HEK293 (cell line): ENCODE results near the gene CCDC57.

Experiments
- CTCF ChIA-PET: fragments of 350-600 bp; formaldehyde crosslinking; extraction: SDS; loops from one replicate; lab custom pipeline; 2021; ENCODE audit warnings: antibody characterized with exemption; lab: Yijun Ruan, JAX
- POLR2A ChIA-PET: fragments of 300-600 bp; formaldehyde crosslinking; extraction: SDS; loops from one replicate; lab custom pipeline; 2020; ENCODE audit warnings: antibody characterized with exemption, inconsistent platforms; lab: Yijun Ruan, JAX
- H3K27ac ChIP-seq: fragments of 200-500 bp; sonication (Bioruptor generic); 2 replicates; pipeline ENCODE4 v1.5.1; 2014; ENCODE audit warnings: low read depth, low read length, control low read depth, inconsistent platforms; ENCODE audit errors: extremely low read depth
- H3K36me3 ChIP-seq, 2 experiments: fragments of 200-500 bp in 1 of 2; sonication (Bioruptor generic) in 1 of 2; 1 replicate in 1 of 2; 2 replicates in 1 of 2; pipeline ENCODE4 v1.5.1; 2014 to 2017; ENCODE audit warnings: inconsistent platforms in 2 of 2, low read length in 2 of 2; ENCODE audit not compliant: control insufficient read depth in 2 of 2, insufficient read depth in 1 of 2
- H3K4me1 ChIP-seq: fragments of 200-500 bp; sonication (Bioruptor generic); 2 replicates; pipeline ENCODE4 v1.5.1; 2014; ENCODE audit warnings: mild to moderate bottlenecking, low read length, inconsistent platforms; ENCODE audit not compliant: control insufficient read depth, insufficient read depth
- H3K4me3 ChIP-seq: 2 replicates; pipeline ENCODE4 v1.5.1; 2011; ENCODE audit warnings: low read depth, mild to moderate bottlenecking, control low read depth, low read length, moderate library complexity
- H3K9me3 ChIP-seq: fragments of 200-500 bp; sonication (Bioruptor generic); 2 replicates; pipeline ENCODE4 v1.5.1; 2014; ENCODE audit warnings: low read depth, low read length, inconsistent platforms; ENCODE audit not compliant: control insufficient read depth, insufficient read depth
- EGR2 ChIP-seq: fragments of 450-650 bp; formaldehyde crosslinking; IDR thresholded peaks from 2 replicates; pipeline ENCODE4 v1.5.1; 2016; ENCODE audit warnings: low read depth, missing biosample characterization, missing genetic modification characterization
- GLIS1 ChIP-seq: fragments of 450-650 bp; formaldehyde crosslinking; IDR thresholded peaks from 2 replicates; pipeline ENCODE4 v1.5.1; 2016; ENCODE audit warnings: missing biosample characterization, missing genetic modification characterization
- SCRT1 ChIP-seq: fragments of 450-650 bp; formaldehyde crosslinking; IDR thresholded peaks from 2 replicates; pipeline ENCODE4 v1.5.1; 2016; ENCODE audit warnings: missing biosample characterization, missing genetic modification characterization, borderline replicate concordance
- SCRT2 ChIP-seq: fragments of 450-650 bp; formaldehyde crosslinking; IDR thresholded peaks from 2 replicates; pipeline ENCODE4 v1.5.1; 2016; ENCODE audit warnings: missing biosample characterization, missing genetic modification characterization
- ZBTB20 ChIP-seq: fragments of 450-650 bp; formaldehyde crosslinking; IDR thresholded peaks from 2 replicates; pipeline ENCODE4 v1.5.1; 2016; ENCODE audit warnings: missing biosample characterization, missing genetic modification characterization
- ZFP3 ChIP-seq: fragments of 450-650 bp; formaldehyde crosslinking; IDR thresholded peaks from 2 replicates; pipeline ENCODE4 v1.5.1; 2016; ENCODE audit warnings: low read depth, missing biosample characterization, missing genetic modification characterization
- ZIC2 ChIP-seq: fragments of 450-650 bp; formaldehyde crosslinking; IDR thresholded peaks from 2 replicates; pipeline ENCODE4 v1.5.1; 2016; ENCODE audit warnings: missing biosample characterization, missing genetic modification characterization
- ZNF174 ChIP-seq: fragments of 450-650 bp; formaldehyde crosslinking; IDR thresholded peaks from 2 replicates; pipeline ENCODE4 v1.5.0; 2017; ENCODE audit warnings: missing biosample characterization, mild to moderate bottlenecking, missing genetic modification characterization
- ZNF19 ChIP-seq: fragments of 450-650 bp; formaldehyde crosslinking; IDR thresholded peaks from 2 replicates; pipeline ENCODE4; 2016; ENCODE audit warnings: missing biosample characterization, missing genetic modification characterization, low read depth
- ZNF266 ChIP-seq: fragments of 450-650 bp; formaldehyde crosslinking; IDR thresholded peaks from 2 replicates; pipeline ENCODE4 v1.5.1; 2016; ENCODE audit warnings: missing biosample characterization, missing genetic modification characterization, low read depth
- ZNF521 ChIP-seq: fragments of 450-650 bp; formaldehyde crosslinking; IDR thresholded peaks from 2 replicates; pipeline ENCODE4 v1.5.1; 2017; ENCODE audit warnings: missing biosample characterization, mild to moderate bottlenecking, missing genetic modification characterization
- ZNF701 ChIP-seq: fragments of 450-650 bp; formaldehyde crosslinking; IDR thresholded peaks from 2 replicates; pipeline ENCODE4 v1.5.1; 2016; ENCODE audit warnings: missing biosample characterization, missing genetic modification characterization
- ZNF785 ChIP-seq: fragments of 450-650 bp; formaldehyde crosslinking; IDR thresholded peaks from 2 replicates; pipeline ENCODE4 v1.5.1; 2016; ENCODE audit warnings: missing biosample characterization, missing genetic modification characterization
- TF ChIP-seq, protein P1 (sequence below): IDR thresholded peaks from 2 replicates; pipeline ENCODE4 v1.6.1; 2011; ENCODE audit warnings: mild to moderate bottlenecking, low read depth, low read length, borderline replicate concordance
- TF ChIP-seq, protein P2 (sequence below): fragments of 450-650 bp; formaldehyde crosslinking; IDR thresholded peaks from 2 replicates; pipeline ENCODE4 v1.5.1; 2016; ENCODE audit warnings: missing biosample characterization, missing genetic modification characterization
- TF ChIP-seq, protein P3 (sequence below): fragments of 450-650 bp; formaldehyde crosslinking; IDR thresholded peaks from 2 replicates; pipeline ENCODE4 v1.5.1; 2016; ENCODE audit warnings: missing biosample characterization, missing genetic modification characterization
- TF ChIP-seq, protein P4 (sequence below): fragments of 450-650 bp; IDR thresholded peaks from 2 replicates; pipeline ENCODE4 v1.5.1; 2018; ENCODE audit warnings: missing biosample characterization, mild to moderate bottlenecking, missing genetic modification characterization
- TF ChIP-seq, protein P5 (sequence below): fragments of 450-650 bp; formaldehyde crosslinking; IDR thresholded peaks from 2 replicates; pipeline ENCODE4 v1.5.1; 2017; ENCODE audit warnings: missing biosample characterization, missing genetic modification characterization

The CCDC57 gene

DNA sequence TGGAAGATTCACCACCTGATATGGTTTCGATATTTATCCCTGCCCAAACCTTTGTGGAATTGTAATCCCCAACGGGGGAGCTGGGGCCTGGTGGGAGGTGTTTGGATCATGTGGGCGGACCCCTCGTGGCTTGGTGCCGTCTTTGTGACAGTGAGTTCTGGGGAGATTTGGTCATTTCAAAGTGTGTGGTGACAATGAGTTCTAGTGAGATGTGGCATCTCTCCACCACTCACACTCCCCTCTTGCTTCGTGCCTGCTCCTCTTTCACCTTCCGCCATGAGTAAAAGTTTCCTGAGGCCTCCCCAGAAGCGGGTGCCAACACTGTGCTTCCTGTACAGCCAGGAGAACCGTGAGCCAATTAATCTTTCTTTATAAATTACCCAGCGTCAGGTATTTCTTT, 9.7 kb downstream of the CCDC57 start:
- peaks cover 6 to 35% of the 10 kb centered on the region in 2 experiments; a peak in 2 of 3 replicates for H3K36me3 ChIP-seq
- TF ChIP-seq ZNF701 (no peak), ZNF174 (tag by site-specific recombination) (no peak), ZNF785 (no peak), ZFP3 (tag by site-specific recombination) (no peak), ZNF19 (no peak), SCRT2 (tag by site-specific recombination) (no peak), GLIS1 (tag by site-specific recombination) (no peak), ZNF521 (tag by site-specific recombination) (no peak), ZNF266 (tag by site-specific recombination) (no peak), ZBTB20 (tag by site-specific recombination) (no peak), ZIC2 (no peak)
- TF ChIP-seq, protein P1, sequence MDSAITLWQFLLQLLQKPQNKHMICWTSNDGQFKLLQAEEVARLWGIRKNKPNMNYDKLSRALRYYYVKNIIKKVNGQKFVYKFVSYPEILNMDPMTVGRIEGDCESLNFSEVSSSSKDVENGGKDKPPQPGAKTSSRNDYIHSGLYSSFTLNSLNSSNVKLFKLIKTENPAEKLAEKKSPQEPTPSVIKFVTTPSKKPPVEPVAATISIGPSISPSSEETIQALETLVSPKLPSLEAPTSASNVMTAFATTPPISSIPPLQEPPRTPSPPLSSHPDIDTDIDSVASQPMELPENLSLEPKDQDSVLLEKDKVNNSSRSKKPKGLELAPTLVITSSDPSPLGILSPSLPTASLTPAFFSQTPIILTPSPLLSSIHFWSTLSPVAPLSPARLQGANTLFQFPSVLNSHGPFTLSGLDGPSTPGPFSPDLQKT: no peak
- TF ChIP-seq, protein P2, sequence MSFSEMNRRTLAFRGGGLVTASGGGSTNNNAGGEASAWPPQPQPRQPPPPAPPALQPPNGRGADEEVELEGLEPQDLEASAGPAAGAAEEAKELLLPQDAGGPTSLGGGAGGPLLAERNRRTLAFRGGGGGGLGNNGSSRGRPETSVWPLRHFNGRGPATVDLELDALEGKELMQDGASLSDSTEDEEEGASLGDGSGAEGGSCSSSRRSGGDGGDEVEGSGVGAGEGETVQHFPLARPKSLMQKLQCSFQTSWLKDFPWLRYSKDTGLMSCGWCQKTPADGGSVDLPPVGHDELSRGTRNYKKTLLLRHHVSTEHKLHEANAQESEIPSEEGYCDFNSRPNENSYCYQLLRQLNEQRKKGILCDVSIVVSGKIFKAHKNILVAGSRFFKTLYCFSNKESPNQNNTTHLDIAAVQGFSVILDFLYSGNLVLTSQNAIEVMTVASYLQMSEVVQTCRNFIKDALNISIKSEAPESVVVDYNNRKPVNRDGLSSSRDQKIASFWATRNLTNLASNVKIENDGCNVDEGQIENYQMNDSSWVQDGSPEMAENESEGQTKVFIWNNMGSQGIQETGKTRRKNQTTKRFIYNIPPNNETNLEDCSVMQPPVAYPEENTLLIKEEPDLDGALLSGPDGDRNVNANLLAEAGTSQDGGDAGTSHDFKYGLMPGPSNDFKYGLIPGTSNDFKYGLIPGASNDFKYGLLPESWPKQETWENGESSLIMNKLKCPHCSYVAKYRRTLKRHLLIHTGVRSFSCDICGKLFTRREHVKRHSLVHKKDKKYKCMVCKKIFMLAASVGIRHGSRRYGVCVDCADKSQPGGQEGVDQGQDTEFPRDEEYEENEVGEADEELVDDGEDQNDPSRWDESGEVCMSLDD (tag by site-specific recombination): no peak
- TF ChIP-seq, protein P3, sequence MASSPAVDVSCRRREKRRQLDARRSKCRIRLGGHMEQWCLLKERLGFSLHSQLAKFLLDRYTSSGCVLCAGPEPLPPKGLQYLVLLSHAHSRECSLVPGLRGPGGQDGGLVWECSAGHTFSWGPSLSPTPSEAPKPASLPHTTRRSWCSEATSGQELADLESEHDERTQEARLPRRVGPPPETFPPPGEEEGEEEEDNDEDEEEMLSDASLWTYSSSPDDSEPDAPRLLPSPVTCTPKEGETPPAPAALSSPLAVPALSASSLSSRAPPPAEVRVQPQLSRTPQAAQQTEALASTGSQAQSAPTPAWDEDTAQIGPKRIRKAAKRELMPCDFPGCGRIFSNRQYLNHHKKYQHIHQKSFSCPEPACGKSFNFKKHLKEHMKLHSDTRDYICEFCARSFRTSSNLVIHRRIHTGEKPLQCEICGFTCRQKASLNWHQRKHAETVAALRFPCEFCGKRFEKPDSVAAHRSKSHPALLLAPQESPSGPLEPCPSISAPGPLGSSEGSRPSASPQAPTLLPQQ (tag by site-specific recombination): no peak
- POLR2A ChIA-PET: no interaction called here
- CTCF ChIA-PET: interaction anchor here (0.6 to 1.9 kb wide), 4 partner anchors 33 to 394 kb away, joined by 3 to 10 read pairs (median 4); no protein-coding TSS in a partner anchor
- H3K4me3 ChIP-seq: no peak overlapping the region
- H3K9me3 ChIP-seq: no peaks in the 10 kb centered on the region
- peaks cover 5% of the 10 kb centered on the region; the same call in 1 of the 2 replicates for H3K4me1 ChIP-seq
- no peak overlapping the region for H3K27ac ChIP-seq

DNA sequence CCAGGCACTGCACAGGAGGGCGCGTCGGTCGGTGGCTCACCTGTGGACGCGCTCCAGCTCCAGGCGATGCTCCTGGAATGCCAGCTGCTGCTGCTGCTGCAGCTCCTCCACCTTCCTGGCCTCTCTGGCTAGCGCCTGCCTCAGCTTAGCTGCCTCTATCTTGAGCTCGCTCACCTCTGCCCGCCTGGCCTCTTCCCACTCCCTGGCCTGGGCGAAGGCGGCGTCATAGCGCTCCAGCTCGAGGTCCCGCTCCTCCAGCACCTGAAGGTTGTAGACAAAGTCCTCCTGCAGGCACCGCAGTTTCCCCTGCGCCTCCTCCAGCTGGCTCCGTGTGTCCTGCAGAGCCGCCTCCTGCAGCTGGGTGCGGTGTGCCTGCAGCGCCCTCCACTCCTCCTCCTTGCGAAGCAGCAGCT, 11.1 kb downstream of the CCDC57 start:
- no peaks in the 10 kb centered on the region for H3K9me3 ChIP-seq
- TF ChIP-seq, protein P4, sequence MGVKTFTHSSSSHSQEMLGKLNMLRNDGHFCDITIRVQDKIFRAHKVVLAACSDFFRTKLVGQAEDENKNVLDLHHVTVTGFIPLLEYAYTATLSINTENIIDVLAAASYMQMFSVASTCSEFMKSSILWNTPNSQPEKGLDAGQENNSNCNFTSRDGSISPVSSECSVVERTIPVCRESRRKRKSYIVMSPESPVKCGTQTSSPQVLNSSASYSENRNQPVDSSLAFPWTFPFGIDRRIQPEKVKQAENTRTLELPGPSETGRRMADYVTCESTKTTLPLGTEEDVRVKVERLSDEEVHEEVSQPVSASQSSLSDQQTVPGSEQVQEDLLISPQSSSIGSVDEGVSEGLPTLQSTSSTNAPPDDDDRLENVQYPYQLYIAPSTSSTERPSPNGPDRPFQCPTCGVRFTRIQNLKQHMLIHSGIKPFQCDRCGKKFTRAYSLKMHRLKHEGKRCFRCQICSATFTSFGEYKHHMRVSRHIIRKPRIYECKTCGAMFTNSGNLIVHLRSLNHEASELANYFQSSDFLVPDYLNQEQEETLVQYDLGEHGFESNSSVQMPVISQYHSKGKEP (tag by site-specific recombination): peak; percentile 61
- no peak for TF ChIP-seq SCRT1
- TF ChIP-seq EGR2 (tag by site-specific recombination): 0 out of 2 replicates have a peak, but pooled peaks have one; percentile 5
- TF ChIP-seq, protein P5, sequence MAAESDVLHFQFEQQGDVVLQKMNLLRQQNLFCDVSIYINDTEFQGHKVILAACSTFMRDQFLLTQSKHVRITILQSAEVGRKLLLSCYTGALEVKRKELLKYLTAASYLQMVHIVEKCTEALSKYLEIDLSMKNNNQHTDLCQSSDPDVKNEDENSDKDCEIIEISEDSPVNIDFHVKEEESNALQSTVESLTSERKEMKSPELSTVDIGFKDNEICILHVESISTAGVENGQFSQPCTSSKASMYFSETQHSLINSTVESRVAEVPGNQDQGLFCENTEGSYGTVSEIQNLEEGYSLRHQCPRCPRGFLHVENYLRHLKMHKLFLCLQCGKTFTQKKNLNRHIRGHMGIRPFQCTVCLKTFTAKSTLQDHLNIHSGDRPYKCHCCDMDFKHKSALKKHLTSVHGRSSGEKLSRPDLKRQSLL: 0 out of 2 replicates have a peak, but pooled peaks have one; percentile 16
- H3K4me1 ChIP-seq: peaks cover 5% of the 10 kb centered on the region; the same call in 1 of the 2 replicates
- no peak overlapping the region for H3K27ac ChIP-seq
- ChIA-PET CTCF (interaction anchor here (0.5 to 1.2 kb wide), 3 partner anchors 35 to 204 kb away, joined by 3 to 5 read pairs (median 4); no protein-coding TSS in a partner anchor), POLR2A (interaction anchor here (1.6 kb wide), 1 partner anchor 164 kb away, joined by 3 read pairs; the partner anchor contains the start of gene DCXR)
- H3K4me3 ChIP-seq: no peak overlapping the region
- peaks cover 9 to 43% of the 10 kb centered on the region in 2 experiments for H3K36me3 ChIP-seq
